Measurements from ENCODE around the gene MDFIC.

The MDFIC gene

DNA sequence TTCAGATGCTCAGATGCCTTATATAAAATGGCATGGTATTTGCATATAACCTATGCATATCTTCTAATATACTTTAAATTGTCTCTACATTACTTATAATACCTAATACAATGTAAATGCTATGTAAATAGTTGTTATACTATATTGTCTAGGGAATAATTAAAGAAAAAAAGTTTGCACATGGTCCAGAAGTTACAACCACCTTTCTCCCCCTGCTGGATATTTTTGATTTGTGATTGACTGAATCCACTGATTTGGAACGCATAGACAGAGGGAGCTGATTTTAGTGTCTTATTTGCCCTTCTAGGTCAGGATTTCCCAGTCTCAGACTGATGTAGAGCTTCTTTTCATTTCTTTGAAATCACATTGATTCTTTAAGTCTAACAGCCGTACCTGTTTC is 31.8 kb downstream of the MDFIC start:
- DNase-seq (ENCODE audit: low read depth) = no peak

GRCh38 chr7:114956702-114957101 is 34.8 kb downstream of the MDFIC start:
- DNase-seq (ENCODE audit: low read depth) = no peak

DNA sequence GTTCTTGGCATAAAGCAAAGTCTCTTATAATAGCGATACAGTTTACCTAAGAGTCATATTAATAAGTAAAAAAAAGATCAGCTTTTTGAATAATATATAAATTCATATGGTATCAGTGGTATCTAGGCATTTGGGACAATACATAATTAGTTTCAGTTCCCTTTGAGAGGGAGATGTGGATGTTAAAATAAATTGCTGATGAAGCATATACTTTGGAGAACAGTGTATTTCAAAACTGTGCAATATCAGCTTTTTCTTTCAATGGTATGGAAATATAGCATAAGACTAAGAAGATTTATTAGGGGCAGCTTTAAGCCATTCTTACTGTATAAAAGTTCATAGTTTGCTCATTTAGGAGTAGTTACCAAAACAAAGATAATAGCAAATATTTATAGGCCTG is 35.5 kb downstream of the MDFIC start:
- no peak for DNase-seq (ENCODE audit: low read depth)

- DNase-seq (ENCODE audit: low read depth) = no peak
Measured at GRCh38 chr7:114959931-114960330, 38.0 kb downstream of the MDFIC start.

DNA sequence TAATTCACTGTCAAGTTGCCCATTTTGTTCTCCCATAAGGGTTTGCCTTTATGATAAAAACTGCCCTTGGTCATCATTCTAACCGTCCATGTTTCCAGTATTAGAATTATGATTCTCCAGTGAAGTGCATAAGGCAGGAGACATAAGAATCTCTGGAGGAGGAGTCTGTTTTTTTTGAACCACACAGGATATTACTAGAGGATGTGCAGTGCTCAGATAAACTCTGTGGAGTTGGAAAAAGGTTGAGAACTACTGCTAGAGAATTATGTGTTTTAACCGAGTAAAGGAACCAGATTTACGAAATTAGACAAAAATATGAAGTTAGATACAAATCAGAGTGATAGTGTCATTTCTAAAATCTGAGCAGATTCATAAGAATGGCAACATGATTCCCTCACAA is 40.5 kb downstream of the MDFIC start:
- DNase-seq (ENCODE audit: low read depth) = no peak

DNA sequence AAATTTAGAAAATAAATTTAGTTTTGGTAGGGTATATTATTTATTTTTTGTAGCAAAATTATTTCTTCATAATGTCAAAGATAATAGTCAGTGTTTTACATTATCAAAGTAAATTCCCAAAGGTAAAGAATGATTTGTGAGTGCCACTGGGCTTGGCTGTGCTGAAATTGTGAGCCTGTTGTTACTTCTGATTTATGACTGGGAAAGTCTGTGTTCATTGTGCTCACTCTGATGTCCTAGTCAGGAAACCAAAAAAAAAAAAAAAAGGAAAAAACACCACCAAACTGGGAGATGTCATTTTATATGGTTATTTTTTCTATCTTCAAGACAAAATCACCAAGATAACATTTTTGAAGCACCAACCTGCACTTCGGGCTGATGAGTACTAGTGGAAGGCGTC is 44.3 kb downstream of the MDFIC start:
- DNase-seq (ENCODE audit: low read depth) = no peak

DNA sequence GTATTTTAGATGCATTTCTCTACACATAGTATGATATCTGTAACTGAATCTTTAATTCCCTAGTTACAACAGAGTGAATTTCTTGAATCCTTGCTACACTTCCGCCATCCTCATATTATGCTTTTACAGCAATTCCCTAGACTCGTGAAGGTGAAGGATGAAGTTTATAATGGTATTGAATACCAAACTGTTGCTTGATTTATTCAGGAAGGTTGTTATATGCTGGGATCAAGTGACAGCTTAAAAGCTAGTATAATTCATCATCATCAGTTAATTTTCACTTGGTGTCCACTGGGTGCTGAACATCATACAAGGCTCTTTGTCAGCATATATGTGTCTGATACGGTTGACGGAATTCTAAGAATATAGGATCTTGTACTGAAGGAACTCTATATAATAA is 47.2 kb downstream of the MDFIC start:
- DNase-seq (ENCODE audit: low read depth) = no peak

DNA sequence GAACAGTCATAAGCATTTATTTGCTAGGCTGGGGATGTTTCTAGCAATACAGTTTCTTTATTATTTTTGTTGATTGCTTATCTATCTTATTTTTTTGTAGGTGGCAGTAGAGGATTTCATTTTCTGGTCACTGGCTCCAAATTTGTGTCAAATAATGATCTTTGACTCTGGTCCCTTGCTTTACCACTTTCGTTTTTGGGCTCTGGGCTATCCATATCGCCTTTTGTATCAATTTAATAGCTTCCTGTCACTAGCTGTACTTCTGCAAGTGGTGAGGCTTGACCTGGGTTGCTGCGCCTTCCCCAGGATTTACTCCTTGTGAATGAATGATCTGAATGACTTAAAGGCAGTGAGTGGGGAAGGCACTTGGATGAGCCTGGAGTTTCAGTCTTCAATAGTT is 48.4 kb downstream of the MDFIC start:
- no peak for DNase-seq (ENCODE audit: low read depth)

DNA sequence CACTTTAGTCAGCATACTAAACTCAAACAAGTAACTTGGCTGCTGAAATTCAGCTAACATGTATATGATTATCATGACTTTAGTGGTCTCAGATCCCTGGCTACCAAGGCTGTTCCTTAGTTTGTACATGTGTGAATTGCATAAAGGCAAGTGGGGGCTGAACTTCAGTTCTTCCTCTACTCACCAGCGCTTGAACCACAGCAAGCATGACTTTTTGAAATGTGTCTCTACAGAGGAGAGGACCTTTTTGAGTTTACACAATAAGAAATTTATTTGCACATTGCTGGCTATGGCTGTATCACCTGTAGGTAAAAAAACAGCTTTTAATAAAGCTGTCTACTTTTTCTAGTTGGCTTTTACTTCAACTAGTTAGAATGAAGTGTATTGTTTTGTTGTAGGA is 48.8 kb downstream of the MDFIC start:
- DNase-seq (ENCODE audit: low read depth) = no peak

DNA sequence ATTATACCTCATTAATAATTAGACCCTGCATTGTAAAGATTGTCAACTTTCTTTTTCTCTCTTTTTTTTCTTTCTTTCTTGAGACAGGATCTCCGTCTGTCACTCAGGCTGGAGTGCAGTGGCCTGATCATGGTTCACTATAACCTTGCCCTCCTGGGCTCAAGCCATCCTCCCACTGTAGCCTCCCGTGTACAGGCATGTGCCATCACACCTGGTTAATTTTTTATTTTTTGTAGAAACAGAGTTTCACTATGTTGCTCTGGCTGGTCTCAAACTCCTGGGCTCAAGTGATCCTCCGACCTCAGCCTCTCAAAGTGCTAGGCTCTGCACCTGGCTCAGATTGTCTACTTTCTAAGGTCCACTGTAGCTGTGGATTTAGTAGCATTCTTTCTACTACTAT is 50.7 kb downstream of the MDFIC start:
- DNase-seq (ENCODE audit: low read depth) = no peak

GRCh38 chr7:114973147-114973546 is 51.3 kb downstream of the MDFIC start:
- no peak for DNase-seq (ENCODE audit: low read depth)

DNA sequence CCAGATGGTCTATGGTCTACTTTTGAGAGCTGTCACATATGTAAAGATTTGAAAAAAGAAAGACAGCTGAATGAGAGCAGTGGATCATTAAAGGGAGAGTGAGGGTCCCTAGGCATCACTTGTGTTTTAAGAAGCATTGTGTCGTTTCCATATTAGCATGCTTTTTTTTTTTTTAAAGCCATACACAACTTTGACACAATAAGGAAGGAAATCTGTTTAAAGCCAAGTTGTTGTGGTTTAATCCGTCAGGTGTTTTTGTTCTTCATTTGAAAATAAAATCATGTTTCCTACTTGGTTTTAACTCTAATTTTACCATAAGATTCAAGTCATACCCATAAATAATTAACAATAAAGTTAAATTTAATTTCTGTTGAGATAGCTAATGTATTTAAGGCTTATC is 53.5 kb downstream of the MDFIC start:
- no peak for DNase-seq (ENCODE audit: low read depth)

- no peak for DNase-seq (ENCODE audit: low read depth)
Measured at GRCh38 chr7:114976666-114977065, 54.8 kb downstream of the MDFIC start.

DNA sequence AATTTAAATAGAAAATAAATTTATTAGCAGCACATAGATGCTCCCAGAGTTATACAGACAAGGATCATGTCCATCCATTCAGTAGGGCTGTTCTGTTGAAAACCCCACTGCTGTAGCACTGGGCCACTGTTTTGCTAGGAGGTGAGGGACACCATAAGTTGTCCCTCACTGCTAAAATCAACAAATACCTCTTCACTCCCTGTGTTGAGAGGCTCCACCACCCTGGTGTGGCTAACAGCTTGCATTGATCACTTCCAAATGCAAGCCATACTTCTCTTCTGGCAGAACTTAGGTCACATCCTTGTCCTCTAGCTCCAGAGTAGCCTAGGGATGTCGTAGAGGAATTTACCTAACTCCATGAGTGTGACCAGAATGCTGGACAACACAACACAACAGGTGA is 55.4 kb downstream of the MDFIC start:
- no peak for DNase-seq (ENCODE audit: low read depth)

DNA sequence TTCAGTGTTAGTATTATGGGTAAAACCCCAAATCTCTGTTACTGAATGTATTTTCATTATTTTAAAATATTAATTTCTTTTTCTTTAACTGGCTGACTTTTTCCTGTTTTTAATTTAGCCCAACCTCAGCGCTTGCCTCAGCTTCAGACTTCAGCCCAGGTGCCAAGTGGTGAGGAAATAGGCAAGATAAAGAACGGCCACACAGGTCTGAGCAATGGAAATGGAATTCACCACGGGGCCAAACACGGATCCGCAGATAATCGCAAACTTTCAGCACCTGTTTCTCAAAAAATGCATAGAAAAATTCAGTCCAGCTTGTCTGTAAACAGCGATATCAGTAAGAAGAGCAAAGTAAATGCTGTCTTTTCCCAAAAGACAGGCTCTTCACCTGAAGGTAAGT is 57.5 kb downstream of the MDFIC start:
- no peak for DNase-seq (ENCODE audit: low read depth)

- no peak for DNase-seq (ENCODE audit: low read depth)
Measured at GRCh38 chr7:114979803-114980507, 58.1 kb downstream of the MDFIC start.

GRCh38 chr7:114981323-114981722 is 59.4 kb downstream of the MDFIC start:
- no peak for DNase-seq (ENCODE audit: low read depth)

GRCh38 chr7:114985116-114985715 is 63.3 kb downstream of the MDFIC start:
- no peak for DNase-seq (ENCODE audit: low read depth)

DNA sequence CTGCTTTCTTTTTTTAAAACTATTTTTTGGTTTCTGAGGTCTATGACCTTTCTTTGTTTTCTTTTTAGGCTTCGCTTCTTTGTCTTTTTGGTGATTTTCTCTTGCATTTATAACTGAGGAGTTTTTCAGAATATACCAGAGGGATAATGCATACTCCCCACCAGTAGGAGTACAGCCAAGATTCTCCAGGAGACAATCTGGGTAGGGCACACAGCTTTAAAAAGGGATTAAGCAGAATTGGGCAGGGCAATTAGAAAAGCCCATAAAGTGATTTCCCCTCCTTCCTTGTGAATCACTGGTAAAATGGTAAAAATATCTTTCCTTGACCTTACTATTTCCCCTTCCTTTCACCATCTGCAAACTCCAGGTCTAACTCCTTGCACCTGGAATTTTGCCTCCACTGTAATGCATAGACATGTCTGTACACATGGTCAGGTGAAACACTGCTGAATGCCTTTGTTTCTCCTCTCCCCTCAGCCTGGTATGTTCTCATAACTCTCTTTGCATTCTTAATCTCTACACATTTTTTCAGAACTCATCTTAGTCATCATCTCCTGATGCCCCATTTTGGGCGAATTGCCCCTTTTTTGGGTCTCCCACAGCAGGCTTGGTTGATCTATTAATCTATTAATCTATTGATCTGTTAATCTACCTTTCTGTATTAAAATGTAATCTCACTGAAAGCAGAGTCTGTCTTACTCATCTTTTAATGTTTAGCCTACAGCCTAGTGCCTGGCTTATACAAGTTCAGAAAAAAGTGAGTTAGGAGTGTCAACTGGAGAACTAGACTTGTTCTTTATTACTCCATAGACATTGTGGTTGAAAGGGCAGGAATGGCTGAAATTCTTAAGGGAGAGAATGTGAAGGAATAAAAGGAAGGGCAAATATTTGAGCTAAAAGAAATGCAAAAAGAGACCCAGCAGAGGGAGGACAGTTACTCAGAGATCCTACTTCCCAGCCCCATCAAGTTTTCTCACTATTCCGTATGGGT is 64.6 kb downstream of the MDFIC start:
- DNase-seq (ENCODE audit: low read depth) = no peak

- DNase-seq (ENCODE audit: low read depth) = no peak
Measured at GRCh38 chr7:114988026-114988425, 66.1 kb downstream of the MDFIC start.

DNA sequence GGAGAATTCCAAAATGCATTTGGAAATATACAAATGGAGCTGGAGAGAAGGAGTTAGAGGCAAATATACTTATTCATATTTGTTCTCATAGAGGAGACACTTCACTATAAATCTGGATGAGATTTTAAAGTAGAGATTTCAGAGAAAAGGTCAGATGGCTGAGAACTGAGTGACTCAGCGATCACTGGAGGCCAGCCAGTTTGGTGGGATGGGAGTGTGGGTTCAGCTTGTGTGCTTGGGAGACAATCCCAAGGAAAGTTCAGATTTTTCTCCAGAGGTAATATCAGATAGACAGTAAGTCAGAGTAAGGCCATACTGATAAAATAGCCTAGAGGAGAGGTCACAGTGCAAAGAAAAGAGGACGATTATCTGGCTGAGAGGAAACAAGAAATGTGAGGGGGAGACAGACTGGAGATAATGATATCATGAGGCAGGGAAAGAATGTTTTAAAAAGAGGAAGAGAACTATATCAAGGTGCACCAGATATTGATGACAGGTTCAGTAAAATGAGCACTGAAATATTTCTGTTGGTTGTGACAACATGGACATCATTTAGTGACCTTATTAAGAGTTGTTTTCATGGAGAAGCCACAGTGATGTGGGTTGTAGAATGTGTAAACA is 67.0 kb downstream of the MDFIC start:
- no peak for DNase-seq (ENCODE audit: low read depth)

GRCh38 chr7:114989531-114989930 is 67.6 kb downstream of the MDFIC start:
- no peak for DNase-seq (ENCODE audit: low read depth)
